Measurements from ENCODE around the gene ASMTL.

GRCh38 chrX:1475881-1476280 lies 23.2 kb upstream of the ASMTL start:
- TF ChIP-seq CTCF (IDR thresholded peaks at IDR 0.05), result no peak
- no peak for TF ChIP-seq POLR2A (IDR thresholded peaks at IDR 0.05)

Data from prostate gland (tissue), 2 donors.